Dendritic cell treated with granulocyte-macrophage colony-stimulating factor and Interleukin-4, amounts not matched to agents 40 ng/mL and 50 ng/mL, for 4 days (primary cell): Measurements from ENCODE around the gene ATP11A.

Experiments used
- H3K27ac Mint-ChIP-seq: one replicate; pipeline ENCODE4 v1.8.0; 2022; ENCODE audit warnings: mild to moderate bottlenecking, mixed read lengths
- H3K27me3 Mint-ChIP-seq: one replicate; pipeline ENCODE4 v1.8.0; 2022; ENCODE audit warnings: mild to moderate bottlenecking, mixed read lengths
- H3K36me3 Mint-ChIP-seq: one replicate; pipeline ENCODE4 v1.8.0; 2022; ENCODE audit warnings: low read depth, mixed read lengths
- H3K4me1 Mint-ChIP-seq: one replicate; pipeline ENCODE4 v1.8.0; 2022; ENCODE audit warnings: low read depth, mixed read lengths
- H3K4me3 Mint-ChIP-seq: one replicate; pipeline ENCODE4 v1.8.0; 2022; ENCODE audit warnings: mild to moderate bottlenecking, moderate library complexity, mixed read lengths
- H3K9me3 Mint-ChIP-seq: one replicate; pipeline ENCODE4 v1.8.0; 2022; ENCODE audit warnings: mixed read lengths
- intact Hi-C: fragments of 100-400 bp; cut with micrococcal nuclease; formaldehyde crosslinking; loops from one replicate; pipeline ENCODE4 v1.15.0; 2022

ATP11A gene

DNA sequence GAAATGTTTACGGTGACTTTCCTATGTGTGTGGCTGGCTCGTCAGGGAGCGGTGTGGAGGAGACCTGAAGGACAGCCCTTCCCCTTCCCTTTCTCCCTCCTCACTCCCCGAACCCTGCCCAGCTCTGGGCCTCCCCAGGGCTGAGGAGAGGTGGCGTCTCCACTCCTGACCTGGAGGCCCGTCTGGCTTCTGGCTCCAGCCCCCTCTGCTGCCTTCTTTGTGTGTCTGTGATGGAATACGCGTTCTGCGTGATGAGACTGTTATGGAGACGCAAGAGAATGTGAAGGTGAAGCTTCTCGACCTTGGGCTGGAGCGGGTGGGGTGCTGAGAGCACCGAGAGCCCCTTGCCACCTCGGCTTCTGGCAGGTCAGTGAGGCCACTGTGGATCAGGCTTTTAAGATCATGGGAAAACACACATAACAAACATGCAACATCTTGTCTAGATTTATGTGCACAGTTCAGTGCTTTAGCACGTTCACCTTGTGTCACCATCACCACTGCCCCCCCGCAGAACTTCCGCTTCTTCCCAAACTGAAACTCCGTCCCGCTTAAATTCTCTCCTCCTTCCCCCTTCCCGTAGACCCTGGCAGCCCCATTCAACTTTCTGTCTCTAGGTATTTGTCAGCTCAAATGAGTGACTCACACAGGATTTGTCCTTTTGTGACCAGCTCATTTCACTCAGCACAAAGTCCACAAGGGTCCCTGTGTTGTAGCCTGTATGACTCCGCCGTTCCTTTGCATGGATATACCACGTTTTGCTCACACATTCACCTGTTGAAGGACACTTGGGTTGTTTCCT, 24.7 kb downstream of the ATP11A start:
- H3K9me3 Mint-ChIP-seq = no peaks in the 10 kb centered on the region
- intact Hi-C loops = no loop called here
- H3K4me3 Mint-ChIP-seq = no peak overlapping the region

DNA sequence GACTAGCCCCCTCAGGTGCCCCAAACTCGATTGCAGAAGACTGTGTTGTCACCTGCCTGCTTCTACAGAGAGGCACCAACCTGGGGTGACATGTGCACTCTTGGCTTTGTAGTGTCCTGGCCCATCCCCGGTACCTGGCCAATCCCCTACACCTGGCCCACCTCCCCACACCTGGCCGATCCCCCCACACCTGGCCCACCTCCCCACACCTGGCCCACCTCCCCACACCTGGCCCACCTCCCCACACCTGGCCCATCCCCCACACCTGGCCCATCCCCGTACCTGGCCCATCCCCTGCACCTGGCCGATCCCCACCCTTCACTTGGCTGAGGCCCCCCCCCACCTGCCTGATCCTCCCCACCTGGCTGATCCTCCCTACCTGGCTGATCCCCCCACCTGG, 25.4 kb downstream of the ATP11A start:
- Mint-ChIP-seq H3K4me1 (peaks cover 32% of the 10 kb centered on the region), H3K36me3 (peaks cover 42% of the 10 kb centered on the region), H3K27me3 (no peaks in the 10 kb centered on the region), H3K27ac (no peak overlapping the region), H3K9me3 (no peaks in the 10 kb centered on the region), H3K4me3 (no peak overlapping the region)
- intact Hi-C loops = no loop called here

More for the DNA sequence above, 24.7 kb downstream of the ATP11A start:
- H3K27me3 Mint-ChIP-seq = no peaks in the 10 kb centered on the region
- peaks cover 36% of the 10 kb centered on the region for H3K4me1 Mint-ChIP-seq
- peaks cover 44% of the 10 kb centered on the region for H3K36me3 Mint-ChIP-seq
- no peak overlapping the region for H3K27ac Mint-ChIP-seq

DNA sequence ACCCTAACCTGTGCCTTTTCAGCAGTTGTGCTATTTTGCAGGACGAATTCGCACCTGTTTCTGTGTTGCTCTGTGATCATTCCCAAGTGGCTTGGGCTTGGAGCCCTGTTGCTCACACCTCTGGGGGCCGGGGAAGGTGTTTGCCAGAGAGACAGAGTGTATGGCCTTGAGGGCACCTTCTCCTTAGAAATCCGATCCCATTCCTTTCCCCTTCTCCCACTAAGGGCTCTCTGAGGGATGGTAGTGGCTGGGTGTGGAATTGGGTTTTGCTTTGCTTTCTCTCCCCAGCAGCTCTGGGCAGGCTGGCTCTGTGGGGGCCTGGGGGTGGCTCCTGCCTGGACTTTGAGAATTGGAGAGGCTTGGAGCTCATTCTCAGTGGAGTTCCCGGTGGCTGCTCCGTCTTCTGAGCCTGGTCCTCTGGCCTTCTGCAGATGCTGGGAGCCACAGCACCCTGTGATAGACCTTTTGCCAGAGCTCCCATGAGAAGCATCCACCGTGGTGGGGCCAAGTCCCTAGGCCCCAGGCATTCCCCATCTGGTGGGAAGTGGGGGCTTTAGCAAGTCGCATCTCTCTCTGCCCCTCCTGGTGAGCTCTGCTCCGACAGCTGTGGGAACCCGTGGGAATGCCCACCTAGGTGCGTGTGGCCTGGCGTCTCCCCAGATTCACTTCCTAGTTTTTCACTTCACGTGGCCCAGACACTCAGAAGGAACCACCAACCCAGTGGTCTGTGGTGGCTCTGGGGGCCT, 26.1 kb downstream of the ATP11A start:
- intact Hi-C loops = no loop called here
- Mint-ChIP-seq H3K27ac (no peak overlapping the region), H3K4me1 (peaks cover 29% of the 10 kb centered on the region), H3K36me3 (peaks cover 40% of the 10 kb centered on the region), H3K9me3 (no peaks in the 10 kb centered on the region), H3K4me3 (no peak overlapping the region), H3K27me3 (no peaks in the 10 kb centered on the region)

DNA sequence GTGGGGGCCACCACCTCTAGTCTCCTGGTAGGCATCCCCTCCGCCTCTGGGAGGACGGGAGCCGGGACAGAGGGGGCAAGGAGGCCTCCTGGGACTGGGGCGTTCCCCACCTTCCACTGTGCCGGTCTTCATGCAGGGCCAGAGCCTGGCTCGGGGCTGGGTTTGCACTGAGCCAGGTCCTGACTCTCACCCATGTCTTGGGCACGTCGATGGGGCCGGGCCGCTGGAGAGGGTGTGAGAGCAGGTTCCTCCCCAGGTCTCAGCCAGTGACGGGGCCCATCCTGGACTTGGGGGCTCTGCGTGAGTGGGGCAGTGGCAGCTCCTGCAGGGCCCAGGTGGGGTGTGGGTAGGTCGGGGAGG, 26.6 kb downstream of the ATP11A start:
- H3K36me3 Mint-ChIP-seq = peaks cover 40% of the 10 kb centered on the region
- no peaks in the 10 kb centered on the region for H3K9me3 Mint-ChIP-seq
- intact Hi-C loops = no loop called here
- H3K4me3 Mint-ChIP-seq = no peak overlapping the region
- H3K4me1 Mint-ChIP-seq = peaks cover 29% of the 10 kb centered on the region
- no peaks in the 10 kb centered on the region for H3K27me3 Mint-ChIP-seq
- no peak overlapping the region for H3K27ac Mint-ChIP-seq

DNA sequence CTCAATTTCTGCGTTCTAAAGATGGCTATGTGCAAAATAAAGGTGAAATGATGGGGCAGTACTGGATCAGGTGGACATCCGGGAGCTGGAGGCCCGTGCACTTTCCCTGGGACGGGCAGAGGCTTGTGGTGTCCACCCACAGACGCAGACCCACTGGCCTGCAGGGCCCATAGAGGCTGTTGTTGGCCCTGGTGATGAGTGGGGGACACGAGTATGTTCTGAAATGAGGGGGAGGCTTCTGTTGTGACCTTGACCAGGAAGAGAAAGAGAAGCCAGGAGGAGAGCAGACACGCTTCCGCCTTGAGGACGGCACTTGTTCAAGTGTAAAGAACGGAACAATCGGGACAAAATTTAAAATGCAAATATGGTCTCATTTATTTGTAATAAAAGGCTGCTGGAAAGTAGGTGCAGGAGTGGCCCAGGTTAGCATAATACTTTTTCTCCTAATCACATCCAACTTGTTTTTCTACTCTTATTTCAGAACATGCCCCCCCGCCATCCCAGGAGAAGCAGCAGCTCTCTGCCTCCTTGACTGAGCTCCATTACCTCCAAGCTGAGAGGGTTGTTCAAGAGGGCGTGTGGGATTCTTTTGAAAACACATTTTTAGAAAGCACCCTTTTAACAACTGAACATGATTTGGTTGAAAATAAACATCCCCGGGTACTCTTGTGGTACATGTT, 27.1 kb downstream of the ATP11A start:
- intact Hi-C loops = no loop called here
- Mint-ChIP-seq H3K9me3 (no peaks in the 10 kb centered on the region), H3K4me3 (no peak overlapping the region), H3K27ac (no peak overlapping the region), H3K4me1 (peaks cover 29% of the 10 kb centered on the region), H3K36me3 (peaks cover 40% of the 10 kb centered on the region), H3K27me3 (no peaks in the 10 kb centered on the region)

DNA sequence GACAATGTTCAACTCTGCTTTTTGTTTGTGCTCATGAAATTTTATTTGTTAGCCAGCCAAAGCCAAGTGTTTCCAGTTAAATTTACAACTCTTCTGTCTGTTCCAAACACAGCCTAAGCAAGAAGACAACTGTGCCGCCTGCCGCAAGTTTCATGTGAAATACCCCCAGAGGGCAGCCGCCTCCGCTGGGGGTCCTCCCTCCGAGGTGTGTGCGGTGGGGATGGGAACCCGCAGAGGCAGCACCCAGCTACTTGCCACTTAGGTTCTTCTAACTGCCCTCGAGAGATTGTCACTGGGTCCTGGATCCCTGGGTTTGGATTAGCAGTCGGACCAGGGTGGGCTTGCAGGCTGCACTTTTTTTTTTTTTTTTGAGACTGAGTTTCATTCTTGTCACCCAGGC, 28.5 kb downstream of the ATP11A start:
- H3K4me1 Mint-ChIP-seq = peaks cover 40% of the 10 kb centered on the region
- no peak overlapping the region for H3K27ac Mint-ChIP-seq
- H3K4me3 Mint-ChIP-seq = no peak overlapping the region

DNA sequence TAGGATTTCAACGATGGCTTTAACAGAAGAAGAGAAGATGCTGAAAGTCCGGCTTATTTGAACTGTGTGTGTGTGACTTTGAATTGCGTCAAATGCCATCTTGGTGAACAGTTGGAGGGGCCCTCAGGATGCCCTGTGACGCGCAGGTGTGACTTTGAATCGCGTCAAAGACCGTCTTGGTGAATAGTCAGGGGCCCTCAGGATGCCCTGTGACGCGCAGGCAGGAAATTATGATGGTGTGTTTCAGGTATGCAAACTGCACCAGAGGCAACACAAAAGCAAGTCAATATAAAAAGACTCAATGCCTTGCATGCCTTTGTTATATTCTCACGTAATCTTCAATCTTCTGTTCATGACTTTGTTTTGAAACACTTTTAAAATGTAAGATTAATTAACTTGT, 29.2 kb downstream of the ATP11A start:
- Mint-ChIP-seq H3K4me3 (no peak overlapping the region), H3K27me3 (no peaks in the 10 kb centered on the region), H3K4me1 (peaks cover 46% of the 10 kb centered on the region), H3K9me3 (no peaks in the 10 kb centered on the region), H3K36me3 (peaks cover 44% of the 10 kb centered on the region), H3K27ac (no peak overlapping the region)
- intact Hi-C loops = no loop called here

More for the DNA sequence above, 28.5 kb downstream of the ATP11A start:
- Mint-ChIP-seq H3K36me3 (peaks cover 40% of the 10 kb centered on the region), H3K27me3 (no peaks in the 10 kb centered on the region), H3K9me3 (no peaks in the 10 kb centered on the region)
- intact Hi-C loops = no loop called here

DNA sequence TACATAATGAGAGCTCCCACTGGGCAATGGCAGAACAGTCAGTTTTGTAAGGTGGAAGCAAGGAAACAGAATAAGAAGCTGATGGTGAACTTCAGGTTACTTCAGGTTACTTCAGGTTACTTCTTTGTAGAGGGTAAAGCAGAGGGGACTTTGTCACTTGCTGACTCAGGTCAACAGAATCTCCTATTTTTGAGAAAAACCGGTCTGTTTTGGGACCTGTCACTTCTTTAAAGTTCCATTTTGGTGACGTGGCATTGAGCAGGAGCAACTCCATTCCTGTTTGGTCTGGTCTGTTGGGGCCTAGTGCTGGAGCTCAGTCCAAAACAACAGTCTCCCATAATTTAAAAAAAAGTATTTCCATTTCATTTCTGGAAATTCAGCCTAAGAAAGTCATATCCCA, 29.7 kb downstream of the ATP11A start:
- H3K4me1 Mint-ChIP-seq = peaks cover 47% of the 10 kb centered on the region

DNA sequence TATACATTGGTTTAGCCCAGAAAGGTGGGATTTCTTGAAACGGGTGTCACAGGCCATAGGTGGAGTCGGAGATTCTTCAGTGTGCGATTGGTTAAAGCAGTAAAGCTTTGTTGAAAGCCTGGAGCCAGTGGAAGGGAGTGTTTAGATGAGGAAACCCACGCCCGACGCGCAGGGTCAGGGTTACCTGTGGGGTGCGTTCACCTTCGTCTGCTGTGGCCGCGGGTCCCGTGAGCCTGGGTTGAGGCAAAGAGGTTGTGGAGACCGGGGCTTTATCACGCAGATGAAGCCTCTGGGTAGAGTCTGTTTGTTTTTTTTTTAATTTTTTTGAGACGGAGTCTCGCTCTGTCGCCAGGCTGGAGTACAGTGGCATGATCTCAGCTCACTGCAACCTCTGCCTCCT, 30.4 kb downstream of the ATP11A start:
- H3K27me3 Mint-ChIP-seq = no peaks in the 10 kb centered on the region
- peaks cover 54% of the 10 kb centered on the region for H3K4me1 Mint-ChIP-seq
- intact Hi-C loops = no loop called here
- H3K9me3 Mint-ChIP-seq = no peaks in the 10 kb centered on the region
- H3K4me3 Mint-ChIP-seq = no peak overlapping the region
- H3K27ac Mint-ChIP-seq = no peak overlapping the region
- peaks cover 51% of the 10 kb centered on the region for H3K36me3 Mint-ChIP-seq

More for the DNA sequence above, 29.7 kb downstream of the ATP11A start:
- no peak overlapping the region for H3K4me3 Mint-ChIP-seq
- no peak overlapping the region for H3K27ac Mint-ChIP-seq
- H3K27me3 Mint-ChIP-seq = no peaks in the 10 kb centered on the region
- H3K9me3 Mint-ChIP-seq = no peaks in the 10 kb centered on the region
- intact Hi-C loops = no loop called here
- H3K36me3 Mint-ChIP-seq = peaks cover 50% of the 10 kb centered on the region

DNA sequence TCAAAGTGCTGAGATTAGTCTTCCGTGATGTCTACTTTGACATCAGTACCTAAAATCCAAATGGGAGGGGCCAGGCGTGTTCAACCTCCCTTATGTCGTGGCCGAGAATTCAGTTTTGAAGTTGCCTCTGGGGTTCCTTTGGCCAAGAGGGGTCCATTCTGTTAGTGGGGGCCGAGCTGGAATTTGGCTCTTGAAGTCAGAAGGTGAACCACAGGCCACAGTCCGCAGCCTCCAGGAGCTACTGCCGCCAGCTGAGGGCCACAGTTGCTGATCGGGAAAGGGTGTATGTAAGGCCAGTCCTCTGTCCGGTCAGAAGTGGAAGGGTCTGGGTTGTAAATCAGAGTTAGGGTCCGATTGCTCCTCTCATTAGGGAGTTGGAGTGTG, 31.0 kb downstream of the ATP11A start:
- Mint-ChIP-seq H3K36me3 (peaks cover 46% of the 10 kb centered on the region), H3K27me3 (no peaks in the 10 kb centered on the region), H3K9me3 (no peaks in the 10 kb centered on the region), H3K4me1 (peaks cover 56% of the 10 kb centered on the region), H3K4me3 (no peak overlapping the region), H3K27ac (no peak overlapping the region)
- intact Hi-C loops = no loop called here

DNA sequence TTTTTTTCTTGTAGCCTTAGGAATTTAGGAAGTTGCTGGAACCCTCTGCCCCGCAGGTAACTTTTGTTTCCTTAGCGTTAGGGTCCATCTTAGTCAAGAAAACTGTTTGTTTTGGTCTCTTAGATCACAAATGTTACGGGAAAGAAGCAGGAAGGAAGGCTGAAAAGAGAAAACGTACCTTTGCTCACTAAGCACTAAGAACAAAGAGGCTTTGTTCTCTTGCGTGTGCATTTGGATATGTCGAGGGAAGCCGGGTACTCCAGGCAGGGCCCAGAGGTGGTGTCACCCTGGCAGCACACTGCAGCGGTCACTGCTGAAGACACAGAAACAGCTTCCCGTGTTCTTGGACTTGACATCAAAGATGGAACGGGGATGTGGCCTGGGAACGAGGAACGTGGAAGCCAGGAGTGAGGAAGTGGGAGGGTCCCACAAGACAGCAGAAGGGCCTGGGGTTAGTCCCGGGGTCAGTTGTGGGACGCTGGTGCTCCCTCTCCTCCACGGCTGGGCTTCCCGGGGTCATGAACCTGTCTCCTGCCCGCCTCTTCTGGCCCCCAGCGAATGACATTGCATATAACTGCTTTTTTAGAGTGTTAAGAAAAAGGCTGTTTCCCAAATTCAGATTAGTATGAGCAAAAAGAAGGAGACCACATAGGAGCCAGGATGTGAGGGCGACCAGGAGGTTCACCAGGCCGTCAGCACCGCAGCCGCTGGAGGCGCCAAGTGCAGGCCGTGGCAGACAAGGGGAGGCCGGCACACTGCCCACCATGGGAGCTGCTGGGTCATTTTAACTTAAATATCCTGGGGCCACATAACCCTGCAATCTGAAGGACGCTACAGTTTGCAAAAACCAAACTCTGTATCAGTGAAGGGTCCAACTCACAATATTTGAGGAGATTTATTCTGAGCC, 31.6 kb downstream of the ATP11A start:
- H3K27ac Mint-ChIP-seq = no peak overlapping the region
- intact Hi-C loops = no loop called here
- H3K4me3 Mint-ChIP-seq = no peak overlapping the region
- no peaks in the 10 kb centered on the region for H3K27me3 Mint-ChIP-seq
- H3K36me3 Mint-ChIP-seq = peaks cover 41% of the 10 kb centered on the region
- peaks cover 57% of the 10 kb centered on the region for H3K4me1 Mint-ChIP-seq
- H3K9me3 Mint-ChIP-seq = no peaks in the 10 kb centered on the region

DNA sequence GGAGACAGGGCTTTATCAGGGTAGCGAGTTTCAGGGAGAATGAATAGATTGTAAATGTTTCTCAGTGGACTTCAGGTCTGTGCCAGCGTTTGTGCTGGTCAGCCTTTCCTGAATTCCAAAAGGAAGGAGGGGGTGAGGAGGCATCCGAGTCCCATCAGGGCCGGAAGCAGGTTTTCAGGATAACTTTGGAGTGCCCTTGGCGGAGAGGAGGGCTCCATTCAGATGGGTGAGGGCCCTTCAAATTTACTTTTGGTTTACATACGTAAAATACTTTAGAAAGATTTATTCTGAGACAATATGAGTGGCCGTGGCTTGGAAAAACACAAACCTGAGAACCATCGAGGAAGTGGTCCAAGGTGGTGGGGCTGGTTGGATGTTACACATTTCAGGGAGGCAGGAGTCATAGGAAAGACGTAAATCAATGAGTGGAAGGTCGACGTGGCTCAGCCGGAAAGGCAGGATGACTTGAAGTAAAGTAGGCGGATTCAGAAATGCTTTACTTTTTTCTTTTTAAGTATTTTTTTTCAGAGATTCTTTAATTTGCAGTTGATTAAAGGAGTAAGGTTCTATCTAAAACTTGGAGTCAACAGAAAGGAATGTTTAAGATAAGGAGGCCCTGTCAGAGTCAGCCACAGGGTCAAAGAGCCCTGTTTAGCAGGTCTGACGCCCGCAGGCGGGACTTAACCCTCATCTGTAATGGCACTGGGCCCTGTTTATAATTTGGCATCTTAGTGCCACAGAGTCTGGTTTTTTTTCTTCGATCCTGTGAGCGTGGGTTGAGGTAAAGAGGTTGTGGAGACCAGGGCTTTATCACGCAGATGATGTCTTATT, 32.8 kb downstream of the ATP11A start:
- Mint-ChIP-seq H3K4me3 (no peak overlapping the region), H3K27me3 (no peaks in the 10 kb centered on the region)

DNA sequence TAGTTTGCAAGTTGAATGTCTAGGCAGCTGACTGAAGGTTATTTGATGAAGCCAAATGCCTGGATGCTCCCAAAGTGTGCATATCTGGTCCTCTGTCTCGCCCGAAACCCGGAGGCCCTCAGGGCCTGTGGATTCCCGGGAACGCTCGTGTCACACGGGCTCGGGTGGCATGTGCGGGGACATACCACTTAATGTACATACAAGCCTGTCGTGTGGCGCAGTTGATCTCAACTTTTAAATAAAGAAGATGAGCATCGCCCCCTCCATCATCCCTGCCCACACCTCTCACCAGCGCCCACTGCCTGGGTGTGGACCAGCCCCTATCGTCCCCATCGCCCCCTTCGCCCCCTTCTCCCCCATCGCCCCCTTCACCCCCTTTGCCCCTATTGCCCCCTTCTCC, 33.9 kb downstream of the ATP11A start:
- intact Hi-C loops = no loop called here
- Mint-ChIP-seq H3K27ac (no peak overlapping the region), H3K27me3 (no peaks in the 10 kb centered on the region), H3K4me1 (peaks cover 57% of the 10 kb centered on the region), H3K36me3 (peaks cover 27% of the 10 kb centered on the region), H3K9me3 (no peaks in the 10 kb centered on the region), H3K4me3 (no peak overlapping the region)

More for the DNA sequence above, 32.8 kb downstream of the ATP11A start:
- Mint-ChIP-seq H3K36me3 (peaks cover 34% of the 10 kb centered on the region), H3K4me1 (peaks cover 57% of the 10 kb centered on the region), H3K9me3 (no peaks in the 10 kb centered on the region), H3K27ac (peak overlapping the region; percentile 4)
- intact Hi-C loops = no loop called here
